Stimulated activated CD4-positive, alpha-beta T cell treated with anti-CD3 and anti-CD28 coated beads, Interleukin-12 subunit alpha, Interleukin-12 subunit beta, amount 100 ng/mL, for 4 hours (primary cell): ENCODE data around the gene ARPIN.
"Not testable (repeated sequence)": the region's sequence is repeated elsewhere in the genome, so short reads cannot be mapped to it uniquely, and the experiment has no call there.

Experiments used
- DNase-seq: peaks from one replicate; pipeline ENCODE4 v3.0.0-alpha.2; 2020

ARPIN gene

DNA sequence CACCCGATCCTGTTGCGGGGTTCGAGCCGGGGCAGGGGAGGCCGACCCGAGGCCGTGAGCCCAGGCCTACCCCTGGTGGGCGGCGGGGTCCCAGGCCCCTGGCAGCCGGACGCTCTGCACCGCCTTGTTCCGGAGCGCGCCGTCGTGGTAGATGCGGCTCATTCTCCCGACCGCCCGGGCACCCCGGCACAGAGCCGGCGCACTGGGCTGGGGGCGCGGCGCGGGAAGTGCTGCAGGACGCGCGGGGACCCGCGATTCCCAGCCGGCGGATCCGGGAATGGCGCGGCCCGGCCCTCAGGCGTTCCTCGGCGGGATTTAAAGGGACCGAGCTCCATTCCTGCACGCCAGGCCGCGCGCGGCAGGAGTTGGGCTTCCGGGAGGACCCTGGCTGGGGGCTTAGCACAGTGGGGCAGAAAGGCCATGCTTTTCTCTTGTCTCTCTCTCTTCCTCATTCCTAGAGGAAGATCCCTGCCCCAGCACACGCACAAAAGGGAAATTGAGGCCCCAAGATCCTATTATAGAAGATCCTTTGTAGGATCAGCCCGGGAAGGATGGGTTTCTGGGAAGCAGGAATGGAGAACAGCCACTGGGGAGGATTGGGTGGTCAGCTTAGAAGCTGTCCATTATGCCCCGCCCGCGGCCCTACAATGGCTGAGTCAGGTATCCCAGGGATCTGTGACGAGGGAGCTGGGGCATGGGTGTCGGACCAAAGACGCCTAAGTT lies at the start of gene ARPIN:
TSS of gene ARPIN (minus strand) at position 279 of the 723 bp plus-strand sequence. CDS start at position 162, 117 bp downstream.
- no peak for DNase-seq

DNA sequence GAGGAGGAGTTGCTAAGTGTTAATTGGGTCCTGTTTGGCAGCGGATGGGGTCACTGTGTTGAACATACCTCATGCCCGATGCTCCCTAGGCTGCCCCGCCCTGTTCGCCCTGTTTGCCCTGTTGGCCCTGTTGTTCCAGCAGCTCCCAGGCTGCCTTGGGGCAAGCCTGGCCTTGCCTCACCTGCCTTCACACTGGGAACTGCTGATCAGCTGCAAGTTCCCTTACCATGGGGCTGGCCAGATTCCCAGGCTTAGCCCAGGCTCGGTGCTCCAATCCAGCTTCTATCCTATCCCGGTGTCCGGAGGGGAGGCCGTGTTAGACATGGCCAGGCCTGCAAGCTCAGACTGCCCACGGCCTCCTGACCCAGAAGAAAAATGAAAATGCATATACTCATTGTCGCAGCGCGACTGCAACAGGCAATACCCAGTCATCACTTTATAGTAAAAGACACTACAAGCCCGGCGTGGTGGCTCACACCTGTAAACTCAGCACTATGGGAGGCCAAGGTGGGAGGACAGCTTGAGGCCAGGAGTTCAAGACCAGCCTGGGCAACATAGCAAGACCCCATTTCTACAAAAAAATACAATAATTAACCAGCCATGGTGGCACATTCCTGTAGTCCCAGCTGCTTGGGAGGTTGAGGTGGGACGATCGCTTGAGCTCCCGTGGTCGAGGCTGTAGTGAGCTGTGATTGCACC lies 45.5 kb upstream of the ARPIN start:
- no peak for DNase-seq

DNA sequence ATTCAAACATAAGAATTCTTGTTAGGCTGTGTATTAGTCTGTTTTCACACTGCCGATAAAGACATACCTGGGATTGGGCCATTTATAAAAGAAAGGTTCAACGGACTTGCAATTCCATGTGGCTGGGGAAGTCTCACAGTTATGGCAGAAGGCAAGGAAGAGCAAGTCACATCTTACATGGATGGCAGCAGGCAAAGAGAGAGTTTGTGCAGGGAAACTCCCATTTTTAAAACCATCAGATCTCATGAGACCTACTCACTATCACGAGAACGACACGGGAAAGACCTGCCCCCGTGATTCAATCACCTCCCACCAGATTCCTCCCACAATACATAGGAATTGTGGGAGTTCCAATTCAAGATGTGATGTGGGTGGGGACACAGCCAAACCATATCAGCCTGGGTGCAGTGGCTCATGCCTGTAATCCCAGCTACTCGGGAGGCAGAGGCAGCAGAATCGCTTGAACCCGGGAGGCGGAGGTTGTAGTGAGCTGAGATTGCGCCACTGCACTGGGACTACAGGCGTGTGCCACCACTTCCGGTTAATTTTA lies 42.8 kb upstream of the ARPIN start:
- DNase-seq, result not testable (repeated sequence)

DNA sequence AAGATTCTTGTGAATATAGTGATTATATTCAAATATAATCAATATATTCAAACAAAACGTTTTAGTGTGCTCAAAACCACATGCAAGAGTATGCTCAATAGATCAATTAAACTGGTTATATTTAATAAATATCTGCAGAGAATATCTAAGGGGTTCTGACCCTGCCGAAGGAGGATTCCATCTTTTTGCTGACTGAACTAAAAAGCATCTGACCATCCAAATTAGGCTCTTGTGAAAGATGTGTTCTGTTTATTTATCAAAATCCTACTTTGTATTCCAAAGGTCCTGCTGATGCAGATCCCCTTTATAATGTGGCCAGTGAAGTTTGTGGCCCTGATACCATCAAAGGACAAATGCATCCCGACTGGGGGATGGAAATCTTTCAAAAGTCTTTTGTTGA lies 41.8 kb upstream of the ARPIN start:
- no peak for DNase-seq

DNA sequence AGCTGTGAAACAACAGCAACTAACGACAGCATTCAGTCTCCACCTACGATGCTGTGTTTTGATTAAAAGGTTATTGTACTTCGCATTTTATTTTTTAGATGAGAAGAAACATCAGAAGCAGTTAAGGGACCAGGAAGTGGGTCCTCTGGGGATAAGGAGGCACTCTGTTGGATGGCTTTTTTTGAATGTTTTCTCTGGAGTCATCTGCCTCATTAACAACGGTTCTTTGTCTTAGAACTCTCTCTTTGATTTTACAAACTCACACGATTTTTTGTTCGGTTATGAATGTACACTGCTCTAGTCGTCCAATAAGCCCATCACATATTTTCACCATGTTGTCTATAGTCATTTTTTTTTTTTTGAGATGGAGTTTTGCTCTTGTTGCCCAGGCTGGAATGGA lies 36.0 kb upstream of the ARPIN start:
- no peak for DNase-seq

DNA sequence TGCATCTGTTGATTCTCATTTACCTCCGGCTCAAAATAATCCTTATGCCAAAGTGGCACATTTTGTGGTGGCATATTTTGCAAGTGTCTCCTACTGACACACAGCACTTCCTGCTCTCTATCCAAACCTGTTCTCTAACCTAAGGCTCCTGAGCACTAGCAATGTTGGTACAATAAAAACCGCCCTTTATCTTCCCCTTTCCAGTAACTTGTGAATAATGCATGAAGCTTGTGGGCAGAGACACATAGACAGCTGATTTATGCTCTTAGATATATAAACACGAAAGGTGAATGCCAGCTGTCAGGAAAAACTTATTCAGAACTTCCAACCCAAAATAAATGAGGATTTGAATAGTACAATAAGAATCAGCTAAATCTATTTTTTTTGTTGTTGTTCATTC lies 34.6 kb upstream of the ARPIN start:
- no peak for DNase-seq

DNA sequence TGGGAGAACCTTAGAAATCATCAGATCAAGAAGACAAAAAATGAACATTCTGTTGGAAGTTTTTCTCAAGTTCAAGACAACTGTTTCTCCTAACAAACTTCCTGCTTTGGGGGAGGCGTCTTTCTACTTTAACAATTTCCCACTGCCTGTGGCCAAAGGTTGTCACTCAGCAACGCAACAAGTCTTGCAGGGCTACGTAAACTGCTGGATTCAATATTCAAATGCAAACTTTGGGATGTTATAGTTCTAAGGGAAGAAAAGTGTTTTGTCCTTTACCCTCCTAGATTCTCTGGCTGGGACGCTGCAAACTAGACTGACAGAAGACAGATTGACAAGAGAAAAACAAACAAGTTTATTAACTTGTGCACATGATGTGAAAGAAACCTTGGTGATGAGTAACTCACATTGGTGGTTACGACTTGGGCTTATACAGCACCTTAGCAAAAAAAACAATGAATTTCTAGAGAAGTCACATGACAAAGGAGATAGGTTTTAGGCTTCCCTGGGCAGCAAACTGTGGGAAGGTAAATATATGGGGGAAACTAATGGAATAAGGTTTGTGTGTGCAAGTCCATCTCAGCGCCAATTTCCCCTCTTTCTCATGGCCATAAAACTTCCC lies 34.0 kb upstream of the ARPIN start:
- DNase-seq, result no peak

DNA sequence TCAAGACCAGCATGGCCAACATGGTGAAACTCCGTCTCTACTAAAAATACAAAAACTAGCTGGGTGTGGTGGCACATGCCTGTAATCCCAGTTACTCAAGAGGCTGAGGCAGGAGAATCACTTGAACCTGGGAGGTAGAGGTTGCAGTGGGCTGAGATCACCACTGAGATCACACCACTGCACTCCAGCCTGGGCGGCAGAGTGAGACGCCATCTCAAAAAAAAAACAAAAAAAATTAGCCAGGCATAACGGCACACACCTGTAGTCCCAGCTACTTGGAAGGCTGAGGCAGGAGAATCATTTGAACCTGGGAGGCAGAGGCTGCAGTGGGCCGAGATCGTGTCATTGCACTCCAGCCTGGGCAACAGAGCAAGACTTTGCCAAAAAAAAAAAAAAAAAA lies 31.0 kb upstream of the ARPIN start:
- DNase-seq, result not testable (repeated sequence)

DNA sequence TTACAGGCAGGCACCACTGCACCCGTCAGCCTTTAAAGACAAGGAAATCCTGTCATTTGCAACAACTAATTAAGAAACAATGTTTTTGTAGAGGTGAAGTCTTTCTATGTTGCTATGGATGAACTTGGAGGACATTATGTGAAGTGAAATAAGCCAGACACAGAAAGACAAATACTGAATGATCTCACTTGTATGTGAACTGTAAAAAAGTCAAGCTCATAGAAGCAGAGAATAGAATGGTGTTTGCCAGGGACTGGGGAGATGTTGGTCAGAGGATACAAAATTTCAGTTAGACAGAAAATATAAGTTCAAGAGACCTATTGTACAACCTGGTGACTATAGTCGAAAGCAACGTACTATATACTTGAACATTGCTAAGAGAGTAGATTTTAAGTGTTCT lies 27.2 kb upstream of the ARPIN start:
- DNase-seq, result no peak

DNA sequence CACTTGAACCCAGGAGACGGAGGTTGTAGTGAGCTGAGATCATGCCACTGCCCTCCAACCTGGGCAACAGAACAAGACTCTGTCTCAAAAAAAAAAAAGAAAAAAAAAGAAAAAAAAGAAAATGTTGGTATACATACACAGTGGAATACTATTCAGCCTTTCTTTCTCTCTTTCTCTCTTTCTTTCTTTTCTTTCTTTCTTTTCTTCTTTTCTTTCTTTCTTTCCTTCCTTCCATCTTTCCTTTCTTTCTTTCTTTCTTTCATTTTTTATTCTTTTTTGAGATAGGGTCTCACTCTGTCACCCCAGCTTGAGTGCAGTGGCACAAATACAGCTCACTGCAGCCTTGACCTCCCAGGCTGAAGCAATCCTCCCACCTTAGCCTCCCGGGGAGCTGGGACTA lies 26.6 kb upstream of the ARPIN start:
- DNase-seq, result not testable (repeated sequence)

DNA sequence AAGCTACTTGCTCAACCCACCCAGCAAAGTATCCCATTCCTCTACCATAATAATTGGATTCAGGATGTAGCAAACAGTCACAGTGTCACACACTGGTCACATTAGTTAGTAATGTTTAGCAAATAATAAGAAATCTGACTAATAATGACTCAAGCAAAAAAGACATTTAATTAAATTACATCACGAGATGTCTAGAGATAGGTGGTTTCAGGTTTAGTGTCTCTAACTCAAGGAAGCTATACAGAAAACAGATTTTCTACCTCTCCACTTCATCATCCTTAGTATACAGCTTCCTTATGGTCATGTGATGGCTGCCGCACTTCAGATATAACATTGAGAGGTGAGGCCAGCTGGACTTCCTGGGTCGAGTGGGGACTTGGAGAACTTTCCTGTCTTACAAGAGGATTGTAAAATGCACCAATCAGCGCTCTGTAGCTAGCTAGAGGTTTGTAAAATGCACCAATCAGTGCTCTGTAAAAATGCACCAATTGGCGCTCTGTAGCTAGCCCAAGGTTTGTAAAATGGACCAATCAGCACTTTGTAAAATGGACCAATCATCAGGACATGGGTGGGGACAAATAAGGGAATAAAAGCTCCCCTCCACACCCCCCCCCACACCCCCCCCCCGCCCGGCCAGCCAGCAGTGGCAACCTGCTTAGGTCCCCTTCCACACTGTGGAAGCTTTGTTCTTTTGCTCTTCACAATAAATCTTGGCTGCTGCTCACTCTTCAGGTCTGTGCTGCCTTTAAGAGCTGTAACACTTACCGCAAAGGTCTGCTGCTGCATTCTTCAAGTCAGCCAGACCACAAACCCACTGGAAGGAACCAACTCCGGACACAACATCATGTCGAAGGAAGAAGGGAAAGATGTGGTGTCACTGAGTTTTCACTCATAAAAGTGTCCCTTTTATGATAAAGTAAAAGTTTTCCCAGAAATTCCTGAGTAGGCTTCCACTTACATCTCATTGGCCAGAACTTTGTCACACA lies 24.9 kb upstream of the ARPIN start:
- DNase-seq, result no peak

DNA sequence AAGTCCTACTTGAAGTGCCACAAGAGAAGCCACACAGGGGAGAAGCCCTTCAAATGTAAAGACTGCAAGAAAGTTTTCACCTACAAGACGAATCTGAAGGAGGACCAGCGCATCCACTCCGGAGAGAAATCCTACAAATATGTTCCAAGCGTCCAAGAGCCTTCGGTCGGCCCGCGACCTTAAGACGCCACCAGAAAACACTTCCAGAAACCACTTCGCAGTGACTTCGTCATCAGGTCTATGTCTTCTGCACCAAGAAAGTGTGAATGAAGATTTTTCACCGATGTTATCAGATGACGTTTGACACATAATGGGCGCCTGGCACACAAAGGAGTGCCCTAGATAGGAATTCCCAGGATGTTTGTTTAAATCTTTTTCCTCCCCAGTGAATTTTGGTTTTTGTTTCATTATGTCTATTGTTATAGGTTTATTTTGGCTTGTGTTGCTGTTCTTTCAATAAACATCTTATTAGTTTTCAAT lies 24.1 kb upstream of the ARPIN start:
- DNase-seq, result no peak

DNA sequence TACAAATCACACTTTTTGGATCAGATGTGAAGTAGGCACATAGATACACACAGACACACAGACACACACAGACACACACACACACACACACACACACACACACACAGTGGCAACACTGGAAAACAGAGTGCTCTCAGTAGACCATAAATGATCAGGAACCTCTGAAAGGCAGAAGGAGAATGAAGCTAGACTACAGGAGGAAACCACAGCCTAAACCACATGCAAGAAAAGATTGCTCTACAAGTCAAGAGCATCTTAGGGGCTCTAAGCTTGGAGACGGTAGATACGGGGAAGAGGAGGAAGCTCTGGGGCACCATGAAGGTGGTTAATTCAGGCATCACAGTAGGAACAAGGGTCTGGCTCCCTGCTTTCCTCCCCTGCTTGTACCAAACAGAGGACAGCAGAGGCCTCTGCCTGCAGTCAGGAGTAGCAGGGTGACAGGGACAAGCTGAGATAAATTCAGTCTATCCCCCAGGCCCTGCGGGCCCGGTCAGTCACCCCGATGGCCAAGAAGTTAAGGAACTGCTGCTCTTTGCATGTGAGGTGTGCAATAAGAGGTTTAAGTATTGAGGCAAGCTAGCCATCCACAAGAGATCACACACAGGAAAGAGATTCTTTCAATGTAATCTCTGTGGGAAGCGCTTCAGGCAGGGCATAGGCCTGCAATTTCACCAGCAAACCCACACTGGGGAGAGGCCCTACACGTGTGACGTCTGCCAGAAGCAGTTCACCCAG lies 23.5 kb upstream of the ARPIN start:
- no peak for DNase-seq

DNA sequence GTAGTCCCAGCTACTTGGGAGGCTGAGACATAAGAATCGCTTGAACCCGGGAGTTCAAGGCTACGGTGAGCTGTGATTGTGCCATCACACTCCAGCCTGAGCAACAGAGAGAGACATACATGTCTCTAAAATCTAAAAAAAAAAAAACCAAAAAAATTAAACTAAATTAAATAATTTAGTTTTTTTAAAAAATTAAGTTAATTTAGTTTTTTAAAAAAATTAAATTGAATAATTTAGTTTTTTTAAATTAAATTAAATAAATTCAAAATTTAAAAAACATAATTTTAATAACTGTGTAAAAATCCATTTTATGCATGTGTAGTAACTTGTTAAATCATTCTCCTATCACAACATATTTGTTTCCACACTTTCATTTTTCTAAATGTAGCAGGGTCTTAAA lies 20.1 kb upstream of the ARPIN start:
- no peak for DNase-seq

DNA sequence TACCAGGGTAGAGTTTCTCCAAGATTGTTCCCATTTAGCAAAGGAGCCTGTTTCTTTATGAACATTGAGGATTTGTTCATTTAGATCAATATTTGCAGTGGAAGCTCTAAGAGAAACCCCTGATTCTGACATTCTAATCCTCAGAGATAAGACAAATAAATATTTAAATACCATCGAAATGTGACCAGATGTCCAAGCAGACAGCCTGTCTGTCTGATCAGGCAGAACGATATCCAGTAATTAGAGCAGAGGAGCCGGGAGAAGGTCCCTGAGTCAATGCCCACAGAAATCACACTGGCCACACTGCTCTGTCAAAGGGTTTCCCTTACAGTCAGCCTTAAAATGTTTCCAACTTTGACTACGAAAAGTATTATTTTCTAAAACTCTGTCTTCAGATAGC lies 15.7 kb upstream of the ARPIN start:
- no peak for DNase-seq

DNA sequence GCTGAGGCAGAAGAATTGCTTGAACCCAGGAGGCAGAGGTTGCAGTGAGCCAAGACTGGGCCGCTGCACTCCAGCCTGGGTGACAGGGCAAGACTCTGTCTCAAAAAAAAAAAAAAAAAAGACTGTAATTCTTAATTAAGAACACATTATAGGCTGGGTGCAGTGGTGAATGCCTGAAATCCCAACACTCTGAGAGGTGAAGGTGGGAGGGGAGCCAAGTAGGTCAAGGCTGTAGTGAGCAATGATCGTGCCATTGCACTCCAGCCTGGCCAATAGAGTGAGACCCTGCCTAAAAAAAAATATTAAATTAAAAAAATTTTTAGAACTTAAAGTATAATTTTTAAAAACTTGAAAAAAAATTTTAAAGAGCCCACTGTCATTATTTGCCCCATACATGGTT lies 13.4 kb upstream of the ARPIN start:
- no peak for DNase-seq

DNA sequence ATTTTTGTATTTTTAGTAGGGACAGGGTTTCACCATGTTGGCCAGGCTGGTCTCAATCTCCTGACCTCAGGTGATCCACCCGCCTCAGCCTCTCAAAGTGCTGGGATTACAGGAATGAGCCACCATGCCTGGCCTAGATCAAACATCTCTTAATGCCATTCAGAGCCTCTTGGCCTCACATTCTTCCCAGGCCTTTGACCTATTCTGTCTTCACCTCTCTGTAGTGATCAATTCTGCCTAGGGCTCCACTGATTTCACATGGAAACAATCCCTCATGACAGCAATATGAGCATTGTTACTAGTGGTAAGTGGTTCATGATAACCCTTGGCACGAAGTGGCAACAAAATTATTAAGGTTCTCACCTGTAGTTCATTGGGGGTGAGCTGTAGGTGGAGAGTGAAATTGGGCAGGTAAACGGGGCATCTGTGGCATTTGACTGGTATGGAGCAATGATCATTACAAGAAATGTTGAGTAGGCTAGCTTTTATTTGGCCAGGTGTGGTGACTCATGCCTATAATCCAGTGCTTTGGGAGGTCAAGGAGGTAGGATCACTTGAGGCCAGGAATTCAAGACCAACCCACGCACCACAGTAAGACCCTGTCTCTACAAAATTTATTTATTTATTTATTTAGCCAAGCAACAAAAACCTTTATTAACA lies 4.8 kb upstream of the ARPIN start:
- no peak for DNase-seq

DNA sequence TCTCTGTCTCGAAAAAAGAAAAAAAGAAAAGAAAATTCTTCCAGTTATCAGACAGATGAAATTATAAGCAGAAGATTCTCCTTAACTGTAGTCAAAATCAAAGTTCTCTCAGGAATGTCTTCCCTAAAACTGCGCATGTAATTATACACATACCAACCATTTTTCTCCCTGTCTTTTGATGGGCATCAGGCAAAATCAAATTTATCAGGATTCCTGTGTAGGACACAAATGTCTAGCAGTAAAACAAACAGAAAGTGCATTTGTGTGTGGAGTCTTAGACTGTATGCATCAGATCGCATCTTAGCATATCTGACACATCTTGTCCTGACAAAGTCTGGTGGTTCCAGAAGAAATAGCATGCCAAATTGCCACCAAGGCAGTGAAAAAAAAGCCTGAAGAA lies 3.9 kb upstream of the ARPIN start:
- DNase-seq, result no peak

DNA sequence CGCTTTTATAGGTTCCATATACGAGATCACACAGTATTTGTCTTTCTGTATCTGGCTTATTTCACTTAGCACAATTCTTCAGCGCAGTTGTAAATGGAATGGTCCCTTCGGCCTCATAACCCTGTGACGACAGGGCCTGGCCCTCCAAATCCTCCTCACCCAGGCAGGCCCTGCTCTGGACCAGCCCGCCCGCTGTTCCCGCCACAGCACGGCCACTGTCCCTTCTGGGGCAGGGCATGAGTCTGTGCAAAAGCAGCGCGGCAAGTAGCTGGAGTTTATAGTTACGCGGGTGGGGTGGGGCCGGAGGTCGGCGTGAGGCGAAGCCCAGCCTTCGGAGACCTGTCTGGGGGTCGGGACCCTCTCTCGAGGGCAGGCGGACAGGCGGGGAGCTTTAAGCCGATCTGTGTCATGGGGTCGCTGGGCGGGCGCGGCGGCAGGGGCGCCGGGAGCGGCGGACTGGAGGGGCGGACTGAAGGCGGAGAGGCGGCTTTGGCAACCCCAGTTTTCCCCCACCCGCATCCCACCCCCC lies 543 bp downstream of the ARPIN start:
- no peak for DNase-seq

DNA sequence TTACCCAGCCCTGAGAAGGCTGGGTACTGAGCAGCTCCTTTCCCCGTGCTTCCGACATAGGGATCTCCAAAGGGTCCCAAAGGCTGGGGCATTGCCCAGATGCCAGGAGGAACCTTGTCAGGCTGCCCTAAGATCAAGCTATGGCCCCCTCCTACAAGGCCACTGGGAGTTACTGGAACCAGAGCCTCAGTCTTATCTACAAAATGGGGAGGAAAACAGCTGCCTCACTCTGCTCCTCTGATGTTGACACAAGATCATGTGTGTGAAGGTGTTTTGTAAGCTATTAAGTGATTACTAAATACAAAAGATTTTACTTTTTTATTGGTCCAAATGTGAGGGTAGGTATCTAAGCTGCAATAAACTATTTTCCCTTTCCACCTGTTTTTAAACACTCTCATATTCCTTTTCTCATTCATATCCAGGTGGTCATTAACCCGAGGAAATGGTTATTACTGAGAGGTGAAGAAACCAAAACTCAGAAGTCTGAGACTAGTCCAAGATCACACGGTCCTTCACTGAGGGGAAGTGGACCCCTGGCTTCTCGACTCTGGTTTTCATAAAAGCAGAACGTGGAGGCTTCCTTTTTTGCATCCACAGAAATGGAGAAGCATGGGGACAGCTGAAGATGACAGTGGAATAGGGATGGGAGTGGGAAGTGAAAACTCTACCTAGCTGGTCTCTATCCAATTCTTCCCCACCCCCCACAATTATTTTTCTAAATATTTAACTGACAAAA lies 1.7 kb downstream of the ARPIN start:
- no peak for DNase-seq
